K562 (cell line): ENCODE measurements around the gene VPS4A. TPM values are rescaled to one million over a fixed set of nuclear protein-coding genes. Genes with fewer than 3 reads are reported as not detected.

Experiments used
- CAMTA2 ChIP-seq: fragments of 250-450 bp; sonication (Bioruptor Pico); conservative IDR thresholded peaks from 2 replicates; pipeline ENCODE4 v1.5.1; 2022
- CBFA2T3 ChIP-seq: fragments of 450-650 bp; IDR thresholded peaks from 2 replicates; pipeline ENCODE4 v1.6.1; 2017
- CBFB ChIP-seq: sonication (generic); formaldehyde crosslinking; IDR thresholded peaks from 2 replicates; pipeline ENCODE4 v1.4.0; 2020; ENCODE audit warnings: mild to moderate bottlenecking, missing genetic modification reagents
- GABPA ChIP-seq: fragments of 200-800 bp; sonication (Bioruptor generic); conservative IDR thresholded peaks from 2 replicates; pipeline ENCODE4 v1.6.1; 2016; ENCODE audit warnings: low read depth, missing genetic modification characterization, missing compliant biosample characterization
- HDAC8 ChIP-seq: fragments of 450-650 bp; IDR thresholded peaks from 2 replicates; pipeline ENCODE4 v1.6.1; 2016; ENCODE audit warnings: mild to moderate bottlenecking, missing genetic modification characterization, moderate library complexity, missing compliant biosample characterization
- HMGN3 ChIP-seq: IDR thresholded peaks from 2 replicates; pipeline ENCODE4 v1.6.1; 2011; ENCODE audit warnings: borderline replicate concordance, low read depth, mild to moderate bottlenecking, mixed read lengths, low read length; ENCODE audit not compliant: insufficient read length; ENCODE audit errors: extremely low read depth
- JUN ChIP-seq, 2 experiments: sonication (generic) in 1 of 2; formaldehyde crosslinking in 1 of 2; IDR thresholded peaks; 2 replicates each; pipeline versions ENCODE4 v1.6.1 to v1.8.0; 2012 to 2022; ENCODE audit warnings: borderline replicate concordance in 2 of 2, mild to moderate bottlenecking in 2 of 2, improper control_type of control experiment in 1 of 2, low read depth in 1 of 2, low read length in 1 of 2, missing genetic modification reagents in 1 of 2
- MEIS2 ChIP-seq: fragments of 450-650 bp; IDR thresholded peaks from 2 replicates; pipeline ENCODE4 v1.6.1; 2014; ENCODE audit warnings: mild to moderate bottlenecking; ENCODE audit not compliant: partially characterized antibody
- MTA3 ChIP-seq: fragments of 450-650 bp; formaldehyde crosslinking; IDR thresholded peaks from 2 replicates; pipeline ENCODE4 v1.6.1; 2017; ENCODE audit warnings: mild to moderate bottlenecking, borderline replicate concordance
- NCOA2 ChIP-seq, 2 experiments: fragments of 450-650 bp; IDR thresholded peaks; 2 replicates each; pipeline ENCODE4 v1.6.1; 2018; ENCODE audit warnings: mild to moderate bottlenecking in 2 of 2, moderate library complexity in 1 of 2; ENCODE audit not compliant: partially characterized antibody in 2 of 2
- POLR2H ChIP-seq: IDR thresholded peaks from 2 replicates; pipeline ENCODE4 v1.6.1; 2016; ENCODE audit warnings: missing genetic modification characterization, low read depth, mild to moderate bottlenecking, control low read depth, missing compliant biosample characterization, moderate library complexity
- PURB ChIP-seq: sonication (generic); formaldehyde crosslinking; IDR thresholded peaks from 2 replicates; pipeline ENCODE4 v1.9.0; 2021; ENCODE audit warnings: low read depth, mild to moderate bottlenecking, missing genetic modification reagents
- RBM17 ChIP-seq: fragments of 200-400 bp; formaldehyde crosslinking; IDR thresholded peaks from 2 replicates; pipeline ENCODE4 v1.6.1; 2017; ENCODE audit warnings: low read depth, mild to moderate bottlenecking, low read length, borderline replicate concordance
- SRSF7 ChIP-seq: fragments of 200-400 bp; formaldehyde crosslinking; optimal IDR thresholded peaks from 2 replicates; pipeline ENCODE3; 2017; ENCODE audit warnings: mild to moderate bottlenecking, low read depth, low read length
- XRCC4 ChIP-seq: IDR thresholded peaks from one replicate; pipeline ENCODE4 v1.6.1; 2011; ENCODE audit not compliant: insufficient read depth, insufficient read length; ENCODE audit errors: extremely low read depth
- ZBTB17 ChIP-seq: fragments of 450-650 bp; formaldehyde crosslinking; IDR thresholded peaks from 2 replicates; pipeline ENCODE4 v1.4.0; 2020; ENCODE audit warnings: mild to moderate bottlenecking
- ZNF124 ChIP-seq: sonication (generic); formaldehyde crosslinking; IDR thresholded peaks from 2 replicates; pipeline ENCODE4 v1.8.1; 2022; ENCODE audit warnings: missing genetic modification reagents
- ZNF174 ChIP-seq: fragments of 250-450 bp; sonication (Bioruptor Pico); IDR thresholded peaks from 2 replicates; pipeline ENCODE4 v1.4.0; 2020; ENCODE audit warnings: mild to moderate bottlenecking
- ZNF232 ChIP-seq: sonication (generic); formaldehyde crosslinking; IDR thresholded peaks from 2 replicates; pipeline ENCODE4 v1.8.0; 2022; ENCODE audit warnings: mild to moderate bottlenecking, missing genetic modification reagents
- ZNF239 ChIP-seq: fragments of 250-450 bp; sonication (Bioruptor Pico); IDR thresholded peaks from 2 replicates; pipeline ENCODE4 v1.4.0; 2020; ENCODE audit warnings: mild to moderate bottlenecking
- ZNF583 ChIP-seq: fragments of 250-450 bp; sonication (Bioruptor Pico); IDR thresholded peaks from 2 replicates; pipeline ENCODE4 v1.4.0; 2020
- ZSCAN29 ChIP-seq: fragments of 450-650 bp; IDR thresholded peaks from 2 replicates; pipeline ENCODE4 v1.6.1; 2017
- ZSCAN32 ChIP-seq: fragments of 450-650 bp; formaldehyde crosslinking; IDR thresholded peaks from 2 replicates; pipeline ENCODE4 v1.4.0; 2020; ENCODE audit warnings: mild to moderate bottlenecking, moderate library complexity
- polyA plus RNA-seq, 8 experiments: library from polyadenylated mRNA; depleted of rRNA in 4 of 8; stranded (reverse) in 5 of 8; unstranded in 3 of 8; fragments of >200 nt; fragmentation: Nextera tagmentation in 2 of 8; fragmentation: Illumina TruSeq in 1 of 8; extraction: Ambion mirVana in 2 of 8; extraction: Trizol in 1 of 8; gene quantifications; 2 replicates each; pipeline versions ENCODE4 v1.2.1 to v1.2.3, GENCODE V29; 2011 to 2014; ENCODE audit warnings: inconsistent platforms in 1 of 8, missing spikeins in 1 of 8
- total RNA-seq, 7 experiments: library from RNA; depleted of rRNA in 6 of 7; stranded (reverse); fragments of >200 nt in 6 of 7; fragmentation: Illumina TruSeq in 2 of 7; extraction: Trizol in 2 of 7; gene quantifications; 2 replicates each; pipeline versions ENCODE4 v1.2.1 to v1.2.3, GENCODE V29; 2011 to 2021; ENCODE audit warnings: low replicate concordance in 1 of 7
- TF ChIP-seq, protein P1 (sequence below): fragments of 450-650 bp; formaldehyde crosslinking; IDR thresholded peaks from 2 replicates; pipeline ENCODE4 v1.4.0; 2022; ENCODE audit warnings: missing genetic modification characterization

The VPS4A gene
- total and polyA plus RNA-seq, 9 of the 15 experiments (the other 6 are each of a cell fraction or from before 2014, with no cell fraction given) = 7.6 to 45.4 (median 29.9) TPM

DNA sequence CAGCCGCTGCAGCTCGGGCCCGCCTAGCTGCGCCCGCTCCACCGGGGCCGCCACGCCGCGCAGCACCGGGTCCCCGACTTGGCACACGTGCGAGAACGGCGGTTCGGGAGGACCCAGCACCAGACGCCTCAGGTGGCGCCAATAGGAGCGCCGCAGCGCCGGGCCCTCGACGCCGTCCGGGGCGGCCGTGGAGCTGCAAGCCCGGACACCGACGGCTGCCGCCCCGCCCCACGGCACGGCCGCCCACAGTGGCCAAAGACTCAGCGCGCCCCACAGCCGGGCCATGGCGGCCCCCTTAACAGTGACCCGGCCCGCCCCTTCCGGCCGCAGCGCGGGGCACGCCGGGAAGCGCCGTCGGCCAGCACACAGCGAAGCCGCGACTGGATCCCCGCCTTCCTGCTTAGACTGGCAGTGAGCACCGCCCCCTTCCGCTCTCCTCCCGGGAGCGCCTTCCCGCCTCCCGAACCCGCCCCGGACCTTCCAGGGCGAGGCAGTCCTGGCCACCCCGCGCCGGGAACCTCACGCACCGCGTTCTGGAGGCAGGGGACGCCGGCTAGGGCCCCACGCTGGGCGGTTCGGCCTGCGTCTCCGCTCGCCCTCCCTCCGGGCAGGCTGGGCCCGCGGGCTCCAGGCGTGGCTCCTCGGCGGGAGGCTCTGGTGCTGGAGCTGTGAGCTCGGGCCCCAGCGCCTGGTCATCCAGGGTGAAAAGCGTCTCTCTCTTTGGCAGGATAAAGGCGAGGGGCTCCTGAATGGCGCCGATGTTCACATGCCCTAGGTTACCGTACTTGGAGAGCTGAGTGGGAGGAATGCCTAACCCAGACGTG lies 19.3 kb downstream of the VPS4A start, which contains the start of gene PDF (continued):
- TF ChIP-seq ZNF124 (CRISPR knock-in tag) (no peak), NCOA2 (IDR thresholded peaks at IDR 0.05; ENCODE audit: partially characterized antibody in 2 of 2) (no peak), RBM17 (no peak), ZSCAN32 (CRISPR knock-in tag) (peak; percentile 18), ZNF239 (CRISPR knock-in tag) (no peak), ZBTB17 (CRISPR knock-in tag) (peak; percentile 70; the same call in 1 of the 2 replicates), SRSF7 (no peak), HDAC8 (no peak), POLR2H (peak; percentile 87), PURB (CRISPR knock-in tag) (no peak), XRCC4 (no peak), MEIS2 (peak; percentile 6), JUN (IDR thresholded peaks at IDR 0.05; ENCODE audit: borderline replicate concordance, low read depth, low read length) (no peak), JUN (CRISPR knock-in tag; IDR thresholded peaks at IDR 0.05; ENCODE audit: borderline replicate concordance) (0 out of 2 replicates have a peak, but pooled peaks have one; percentile 44), CBFA2T3 (no peak), HMGN3 (peak; percentile 91), CBFB (CRISPR knock-in tag) (no peak), MTA3 (peak; percentile 74), CAMTA2 (CRISPR knock-in tag) (peak; percentile 83; the same call in 1 of the 2 replicates), ZNF174 (no peak), GABPA (tag) (peak; percentile 95), ZNF583 (CRISPR knock-in tag) (no peak), ZSCAN29 (no peak), ZNF232 (CRISPR knock-in tag) (no peak)
- TF ChIP-seq, protein P1, sequence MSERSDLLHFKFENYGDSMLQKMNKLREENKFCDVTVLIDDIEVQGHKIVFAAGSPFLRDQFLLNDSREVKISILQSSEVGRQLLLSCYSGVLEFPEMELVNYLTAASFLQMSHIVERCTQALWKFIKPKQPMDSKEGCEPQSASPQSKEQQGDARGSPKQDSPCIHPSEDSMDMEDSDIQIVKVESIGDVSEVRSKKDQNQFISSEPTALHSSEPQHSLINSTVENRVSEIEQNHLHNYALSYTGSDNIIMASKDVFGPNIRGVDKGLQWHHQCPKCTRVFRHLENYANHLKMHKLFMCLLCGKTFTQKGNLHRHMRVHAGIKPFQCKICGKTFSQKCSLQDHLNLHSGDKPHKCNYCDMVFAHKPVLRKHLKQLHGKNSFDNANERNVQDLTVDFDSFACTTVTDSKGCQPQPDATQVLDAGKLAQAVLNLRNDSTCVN = no peak
